ENCODE results near the gene SMC2.

GRCh38 chr9:104104360-104104759 is 10.3 kb downstream of the SMC2 start:
- TF ChIP-seq, protein P1, sequence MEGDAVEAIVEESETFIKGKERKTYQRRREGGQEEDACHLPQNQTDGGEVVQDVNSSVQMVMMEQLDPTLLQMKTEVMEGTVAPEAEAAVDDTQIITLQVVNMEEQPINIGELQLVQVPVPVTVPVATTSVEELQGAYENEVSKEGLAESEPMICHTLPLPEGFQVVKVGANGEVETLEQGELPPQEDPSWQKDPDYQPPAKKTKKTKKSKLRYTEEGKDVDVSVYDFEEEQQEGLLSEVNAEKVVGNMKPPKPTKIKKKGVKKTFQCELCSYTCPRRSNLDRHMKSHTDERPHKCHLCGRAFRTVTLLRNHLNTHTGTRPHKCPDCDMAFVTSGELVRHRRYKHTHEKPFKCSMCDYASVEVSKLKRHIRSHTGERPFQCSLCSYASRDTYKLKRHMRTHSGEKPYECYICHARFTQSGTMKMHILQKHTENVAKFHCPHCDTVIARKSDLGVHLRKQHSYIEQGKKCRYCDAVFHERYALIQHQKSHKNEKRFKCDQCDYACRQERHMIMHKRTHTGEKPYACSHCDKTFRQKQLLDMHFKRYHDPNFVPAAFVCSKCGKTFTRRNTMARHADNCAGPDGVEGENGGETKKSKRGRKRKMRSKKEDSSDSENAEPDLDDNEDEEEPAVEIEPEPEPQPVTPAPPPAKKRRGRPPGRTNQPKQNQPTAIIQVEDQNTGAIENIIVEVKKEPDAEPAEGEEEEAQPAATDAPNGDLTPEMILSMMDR (IDR thresholded peaks at IDR 0.05; ENCODE audit: low read depth, low read length, poor library complexity, severe bottlenecking), result no peak
- TF ChIP-seq EZH2phosphoT487 (IDR thresholded peaks at IDR 0.05; ENCODE audit: borderline replicate concordance, low read length), result no peak
